Suprapubic skin (tissue), 3 donors: ENCODE data around the gene DLGAP4.

Experiments used
- CTCF ChIP-seq, 2 donors: fragments of 200-600 bp in 1 of 2; fragments of 450-650 bp in 1 of 2; sonication (generic) in 1 of 2; IDR thresholded peaks; one replicate each; pipeline ENCODE4 v1.5.1; 2016 to 2019; ENCODE audit warnings: antibody characterized with exemption in 2 of 2, mild to moderate bottlenecking in 1 of 2, moderate library complexity in 1 of 2
- POLR2A ChIP-seq, 2 donors: fragments of 450-650 bp; IDR thresholded peaks; one replicate each; pipeline ENCODE4 v1.6.1; 2017; ENCODE audit warnings: antibody characterized with exemption in 2 of 2, mild to moderate bottlenecking in 2 of 2, moderate library complexity in 2 of 2

GRCh38 chr20:36262440-36262839 is 43.7 kb upstream of the DLGAP4 start:
- TF ChIP-seq CTCF (IDR thresholded peaks at IDR 0.05) (no peak), POLR2A (IDR thresholded peaks at IDR 0.05) (no peak)
